Cardiac ventricle fibroblast (primary cell): Measurements from ENCODE around the gene BLVRB. TPM values are rescaled to one million over a fixed set of nuclear protein-coding genes. Genes with fewer than 3 reads are reported as not detected.

Experiments
- total RNA-seq: library from RNA; depleted of rRNA; stranded (reverse); fragments of >200 nt; gene quantifications from 2 replicates; pipeline ENCODE4 v1.2.3, GENCODE V29; 2015

BLVRB gene
- 101 and 139 TPM in 2 replicates for total RNA-seq

DNA sequence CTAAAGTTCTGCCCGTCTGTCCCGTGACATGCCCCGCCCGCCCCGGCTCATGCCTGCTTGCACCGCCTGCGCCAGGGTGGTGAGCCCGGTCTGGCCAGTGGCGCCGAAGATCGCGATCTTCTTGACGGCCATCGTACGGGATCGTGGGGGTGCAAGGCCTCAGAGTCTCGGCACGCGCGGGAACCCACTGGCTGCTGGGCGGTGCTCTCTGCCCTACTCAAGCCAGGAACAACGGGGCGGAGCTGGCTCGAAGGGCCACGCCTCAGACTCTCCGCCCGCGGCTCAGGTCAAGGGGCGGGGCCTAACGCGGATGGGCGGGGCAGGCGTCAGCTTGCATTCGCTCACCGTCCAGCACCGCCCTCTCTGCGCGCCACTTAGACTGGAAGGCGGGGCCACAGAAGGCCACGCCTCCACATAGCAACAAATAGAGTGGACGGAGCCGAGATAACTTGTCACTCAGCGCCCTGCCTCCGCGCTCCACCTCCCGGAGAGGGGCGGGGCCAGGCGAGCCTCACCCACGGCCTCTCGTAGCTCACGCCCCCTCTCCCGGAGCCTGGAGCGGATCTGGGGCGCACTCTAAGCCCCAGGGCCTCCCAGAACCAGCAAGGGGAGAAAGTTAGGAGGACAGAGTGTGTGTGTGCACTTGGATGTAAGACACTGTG is at the start of gene BLVRB:
BLVRB (minus strand) TSS at position 189 of the 662 bp plus-strand sequence; CDS start at position 132, 57 bp downstream.

DNA sequence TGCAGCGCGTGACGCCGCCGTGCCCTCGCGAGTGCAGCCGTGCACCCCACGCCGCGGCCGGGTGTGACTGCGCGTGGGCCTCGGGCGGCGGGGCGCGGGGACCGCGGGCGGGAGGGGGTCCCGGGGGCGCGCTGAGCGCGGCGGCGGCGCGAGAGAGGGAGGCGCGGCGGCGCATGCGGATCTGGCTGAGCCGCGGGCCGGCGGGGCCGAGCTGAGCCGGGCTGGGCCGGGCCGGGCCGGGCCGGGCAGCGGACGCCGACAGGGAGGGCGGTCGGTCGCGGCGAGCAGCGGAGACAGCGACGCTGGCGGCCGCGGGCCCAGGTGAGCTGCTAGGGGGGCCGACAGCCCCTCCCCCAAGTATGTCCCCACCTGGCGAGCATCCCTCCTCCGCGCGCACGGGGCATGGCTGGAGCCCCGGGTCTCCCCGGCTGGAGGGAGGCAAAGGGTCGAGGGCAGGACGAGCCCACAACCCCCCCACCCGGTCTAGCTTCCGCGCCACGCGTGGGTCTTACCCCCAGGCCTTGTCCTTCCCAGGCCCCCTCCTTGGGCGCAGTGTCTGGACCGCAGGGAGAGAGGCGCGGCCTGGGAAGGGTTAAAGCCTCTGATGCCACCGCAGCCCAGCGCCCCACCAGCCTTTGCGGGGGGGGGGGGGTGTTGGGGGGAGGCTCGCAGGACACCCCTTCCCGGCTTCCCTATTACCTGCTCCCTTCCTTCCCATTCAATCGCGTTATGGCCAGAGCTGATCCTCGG is 1.6 kb upstream of the BLVRB start, which contains the start of gene SPTBN4:
SPTBN4 (plus strand) TSS at position 17 of the 750 bp plus-strand sequence. CDS start 5,621 bp downstream, outside the sequence.

DNA sequence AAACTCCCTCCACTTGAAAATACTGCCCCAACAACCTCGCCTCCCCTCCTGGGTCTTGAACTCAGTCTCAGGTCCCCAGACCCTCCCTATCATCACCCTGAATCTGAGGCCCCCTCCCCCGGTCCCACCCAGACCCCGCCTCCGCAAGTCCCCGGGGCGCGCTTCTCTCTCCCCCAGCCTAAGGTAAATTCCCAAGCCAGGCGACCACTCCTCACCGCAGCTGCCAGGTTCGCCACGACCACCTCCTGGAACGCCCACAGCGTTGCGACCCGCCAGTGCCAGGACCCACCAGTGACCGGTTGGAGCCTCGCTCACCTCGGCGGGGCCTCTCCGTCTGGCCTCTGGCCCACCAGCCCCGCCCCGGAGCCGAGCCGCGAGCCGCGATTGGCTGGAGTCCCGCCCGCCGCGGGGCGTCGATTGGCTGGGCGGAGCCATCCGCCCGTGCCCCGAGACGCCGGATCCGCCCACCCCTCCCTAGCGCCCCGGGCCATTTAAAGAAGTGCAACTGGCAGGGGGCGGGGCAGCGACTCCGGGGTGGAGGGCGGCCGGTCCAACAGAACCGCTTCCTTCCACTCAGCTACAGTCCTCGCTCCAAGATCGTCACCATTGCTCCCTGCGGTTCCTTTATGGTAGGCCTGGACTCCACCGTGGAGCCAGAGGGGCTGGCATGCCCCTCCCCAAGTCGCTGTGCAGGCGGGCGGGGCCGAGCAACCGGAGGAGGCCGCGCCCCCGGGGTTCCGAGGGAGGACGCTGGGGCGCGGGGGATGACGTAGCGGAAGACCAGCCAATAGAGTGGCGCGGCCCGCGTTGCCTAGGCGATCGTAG is 21.3 kb downstream of the BLVRB start, which contains the start of gene SERTAD3:
SERTAD3 (minus strand) TSS at position 336 of the 825 bp plus-strand sequence. CDS start 2,255 bp downstream, outside the sequence.

DNA sequence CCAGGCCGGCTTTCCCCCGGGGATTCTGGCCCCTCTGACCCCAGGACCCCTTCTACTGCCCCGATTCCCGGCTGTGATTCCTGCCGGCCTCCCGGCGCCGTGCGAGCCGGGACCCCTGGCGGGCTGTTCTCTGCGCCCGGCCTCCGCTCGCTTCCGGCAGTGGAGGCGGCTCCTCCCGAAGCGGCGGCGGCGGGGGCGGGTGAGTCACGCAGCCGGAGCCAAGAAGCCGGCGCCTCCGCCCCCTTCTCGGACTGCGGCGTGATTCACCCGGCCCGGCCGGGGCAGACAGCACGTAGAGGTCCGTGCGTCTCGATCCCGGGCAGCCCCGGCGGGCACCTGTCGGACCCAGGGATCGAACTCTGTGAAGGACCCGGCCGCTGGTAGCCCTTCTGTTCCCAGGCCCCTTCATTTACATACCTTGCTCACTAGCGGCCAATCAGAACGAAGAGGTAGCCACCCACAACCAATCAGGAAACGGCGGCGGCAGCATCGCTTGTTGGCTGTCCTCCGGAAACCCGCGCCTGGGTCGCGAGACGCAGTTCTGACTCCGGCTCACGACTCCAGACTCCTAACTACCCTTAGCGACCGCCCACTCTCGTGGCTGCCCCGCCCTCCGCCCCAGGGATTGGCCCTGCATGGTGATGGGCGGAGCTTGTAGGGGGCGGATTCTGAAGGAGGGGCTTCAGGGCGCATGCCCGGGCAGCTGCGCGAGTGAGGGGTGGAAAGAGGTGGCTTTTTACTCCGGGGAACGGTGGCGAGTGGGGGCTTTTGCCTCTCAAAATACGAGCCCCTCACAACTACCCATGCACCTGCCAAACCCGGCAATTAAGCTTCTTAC is 39.9 kb downstream of the BLVRB start, which contains the start of gene SERTAD1:
SERTAD1 (minus strand) TSS at position 543 of the 838 bp plus-strand sequence. CDS start 2,446 bp downstream, outside the sequence.

DNA sequence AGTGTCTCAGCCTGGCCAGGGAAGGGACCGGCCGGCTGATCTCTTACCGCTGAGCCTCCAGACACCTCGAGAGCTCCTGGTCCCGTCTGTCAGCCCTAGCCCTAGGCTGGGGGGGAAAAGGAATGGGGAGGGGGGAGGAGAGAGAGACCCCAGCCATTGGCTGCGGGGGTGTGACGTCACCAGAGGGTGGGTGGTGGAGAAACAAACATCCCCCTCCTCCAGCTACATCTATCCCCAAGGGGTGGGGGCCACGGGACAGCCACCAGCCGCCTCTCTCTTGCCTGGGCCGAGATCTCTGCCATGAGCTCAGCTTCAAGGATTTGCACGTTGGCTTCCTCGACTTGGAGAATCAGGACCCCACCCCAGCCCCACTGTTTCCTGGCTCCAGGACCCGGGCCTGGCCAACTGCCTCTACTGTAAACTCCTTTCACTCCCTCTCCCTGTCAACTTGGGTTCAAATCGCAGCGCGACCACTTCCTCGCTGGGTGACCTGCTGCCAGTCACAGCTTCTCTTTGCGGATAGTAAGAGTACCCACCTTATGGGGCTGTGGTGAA is 52.2 kb downstream of the BLVRB start, which contains the start of gene PRX:
PRX (minus strand) TSS at position 88 of the 555 bp plus-strand sequence. CDS start 5,446 bp downstream, outside the sequence.

Other genes starting within 250 kb of the BLVRB start
- not detected in 2 replicates for gene TTC9B, start 247.4 kb downstream of the BLVRB start, total RNA-seq
- 0.39 and 0.56 TPM in 2 replicates for gene CCNP, start 239.1 kb downstream of the BLVRB start, total RNA-seq
- gene AKT2, start 180.4 kb downstream of the BLVRB start, total RNA-seq, result 63.9 and 67.7 TPM in 2 replicates
- gene C19orf47, start 117.3 kb downstream of the BLVRB start, total RNA-seq, result 14.2 and 17.3 TPM in 2 replicates
- gene PLD3, start 117.0 kb downstream of the BLVRB start, total RNA-seq, result 532 and 562 TPM in 2 replicates
- gene HIPK4, start 75.6 kb downstream of the BLVRB start, total RNA-seq, result not detected in 2 replicates
- 2.4 and 2.8 TPM in 2 replicates for gene PRX, start 52.4 kb downstream of the BLVRB start, total RNA-seq
- 12.7 and 17.2 TPM in 2 replicates for gene SERTAD1, start 39.8 kb downstream of the BLVRB start, total RNA-seq
- gene SERTAD3, start 21.4 kb downstream of the BLVRB start, total RNA-seq, result 14.9 and 17.6 TPM in 2 replicates
- gene SPTBN4, start 1.3 kb upstream of the BLVRB start, total RNA-seq, result 1.5 and 5.0 TPM in 2 replicates
- gene SHKBP1, start 111.1 kb upstream of the BLVRB start, total RNA-seq, result 25.0 and 28.8 TPM in 2 replicates
- 119 and 120 TPM in 2 replicates for gene LTBP4, start 135.6 kb upstream of the BLVRB start, total RNA-seq
- 61.5 and 151 TPM in 2 replicates for gene NUMBL, start 224.9 kb upstream of the BLVRB start, total RNA-seq